GM19455 (cell line): ENCODE measurements around the gene PIEZO1.
"Not testable (repeated sequence)": the region's sequence is repeated elsewhere in the genome, so short reads cannot be mapped to it uniquely, and the experiment has no call there.

Experiments
- ATAC-seq: cut with Tn5 transposase; IDR thresholded peaks from one replicate; pipeline ENCODE4 v1.9.1; 2021; ENCODE audit not compliant: unreplicated experiment

The PIEZO1 gene

GRCh38 chr16:88785106-88785924, at the start of gene PIEZO1:
PIEZO1 (minus strand) TSS chr16:88785220; CDS start chr16:88784964, 256 bp downstream.
- ATAC-seq = no peak

GRCh38 chr16:88834670-88835069, 49.6 kb upstream of the PIEZO1 start:
- ATAC-seq = no peak

GRCh38 chr16:88833086-88833485, 48.1 kb upstream of the PIEZO1 start:
- no peak for ATAC-seq

GRCh38 chr16:88831838-88832237, 46.8 kb upstream of the PIEZO1 start:
- ATAC-seq = no peak

- ATAC-seq = no peak
These were observed 45.8 kb upstream of the PIEZO1 start for GRCh38 chr16:88830783-88831182.

GRCh38 chr16:88830258-88830657, 45.2 kb upstream of the PIEZO1 start:
- ATAC-seq = no peak

GRCh38 chr16:88828711-88829110, 43.7 kb upstream of the PIEZO1 start:
- no peak for ATAC-seq

- ATAC-seq = no peak
These were observed 42.7 kb upstream of the PIEZO1 start for GRCh38 chr16:88827727-88828126.

- ATAC-seq = no peak
These were observed 41.2 kb upstream of the PIEZO1 start for GRCh38 chr16:88826070-88826840.

- ATAC-seq = no peak
These were observed 40.1 kb upstream of the PIEZO1 start for GRCh38 chr16:88825146-88825545.

- no peak for ATAC-seq
These were observed 39.4 kb upstream of the PIEZO1 start for GRCh38 chr16:88824256-88825077.

- ATAC-seq = not testable (repeated sequence)
These were observed 38.6 kb upstream of the PIEZO1 start for GRCh38 chr16:88823646-88824045.

GRCh38 chr16:88822281-88823040, 37.4 kb upstream of the PIEZO1 start:
- no peak for ATAC-seq

- no peak for ATAC-seq
These were observed 36.3 kb upstream of the PIEZO1 start for GRCh38 chr16:88821168-88821850.

- ATAC-seq = no peak
These were observed 35.5 kb upstream of the PIEZO1 start for GRCh38 chr16:88820385-88821025.

GRCh38 chr16:88819126-88819525, 34.1 kb upstream of the PIEZO1 start:
- no peak for ATAC-seq

GRCh38 chr16:88818575-88818874, 33.5 kb upstream of the PIEZO1 start:
- no peak for ATAC-seq

- ATAC-seq = no peak
These were observed 33.0 kb upstream of the PIEZO1 start for GRCh38 chr16:88817785-88818574.
